Measurements from ENCODE around the gene TRIOBP. TPM values are rescaled to one million over a fixed set of nuclear protein-coding genes. Genes with fewer than 3 reads are reported as not detected.

TRIOBP gene
- total and polyA plus RNA-seq, 2 of the 13 experiments (the other 11 are each of a cell fraction or from before 2014, with no cell fraction given), result 6.1 to 15.4 TPM

- TF ChIP-seq ZNF260 (CRISPR knock-in tag; IDR thresholded peaks at IDR 0.05; ENCODE audit: borderline replicate concordance, low read depth) (no peak), NPAS2 (CRISPR knock-in tag; IDR thresholded peaks at IDR 0.05; ENCODE audit: borderline replicate concordance) (no peak), ZNF740 (CRISPR knock-in tag; IDR thresholded peaks at IDR 0.05) (no peak), ZNF484 (CRISPR knock-in tag; IDR thresholded peaks at IDR 0.05; ENCODE audit: borderline replicate concordance, low read depth) (0 out of 2 replicates have a peak, but pooled peaks have one; percentile 55), ZSCAN12 (CRISPR knock-in tag; IDR thresholded peaks at IDR 0.05) (peak; percentile 88; the same call in 1 of the 2 replicates), ZNF724P (CRISPR knock-in tag; IDR thresholded peaks at IDR 0.05; ENCODE audit: borderline replicate concordance) (peak; percentile 47; the same call in 1 of the 2 replicates), THAP9 (CRISPR knock-in tag; IDR thresholded peaks at IDR 0.05; ENCODE audit: borderline replicate concordance) (peak; percentile 50; the same call in 1 of the 2 replicates), FOXC1 (CRISPR knock-in tag; IDR thresholded peaks at IDR 0.05; ENCODE audit: borderline replicate concordance) (peak; percentile 80; the same call in 1 of the 2 replicates), JUNB (CRISPR knock-in tag; IDR thresholded peaks at IDR 0.05; ENCODE audit: borderline replicate concordance) (no peak), ZNF782 (CRISPR knock-in tag; IDR thresholded peaks at IDR 0.05; ENCODE audit: borderline replicate concordance) (peak; percentile 25; the same call in 1 of the 2 replicates), IKZF4 (CRISPR knock-in tag; IDR thresholded peaks at IDR 0.05; ENCODE audit: borderline replicate concordance, low read depth, not compliant biosample characterization) (peak; percentile 85), PRDM10 (CRISPR knock-in tag; IDR thresholded peaks at IDR 0.05; ENCODE audit: low read depth) (peak; percentile 47), AKAP8 (CRISPR knock-in tag; IDR thresholded peaks at IDR 0.05) (peak; percentile 66), RBM22 (optimal IDR thresholded peaks at IDR 0.05; ENCODE audit: low read length) (peak; percentile 73)
- TF ChIP-seq, protein P1, sequence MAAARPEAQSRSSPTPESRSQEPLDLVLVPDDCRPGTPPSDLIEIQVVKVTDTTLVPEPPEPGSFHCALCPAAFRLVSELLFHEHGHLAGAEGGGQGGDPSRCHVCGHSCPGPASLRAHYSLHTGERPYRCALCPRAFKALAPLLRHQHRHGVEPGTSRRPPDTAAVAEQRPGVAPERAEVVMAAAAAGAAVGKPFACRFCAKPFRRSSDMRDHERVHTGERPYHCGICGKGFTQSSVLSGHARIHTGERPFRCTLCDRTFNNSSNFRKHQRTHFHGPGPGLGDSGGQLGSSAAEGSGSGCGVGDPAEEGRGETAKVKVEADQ (CRISPR knock-in tag; IDR thresholded peaks at IDR 0.05; ENCODE audit: borderline replicate concordance), result no peak
- TF ChIP-seq, protein P2, sequence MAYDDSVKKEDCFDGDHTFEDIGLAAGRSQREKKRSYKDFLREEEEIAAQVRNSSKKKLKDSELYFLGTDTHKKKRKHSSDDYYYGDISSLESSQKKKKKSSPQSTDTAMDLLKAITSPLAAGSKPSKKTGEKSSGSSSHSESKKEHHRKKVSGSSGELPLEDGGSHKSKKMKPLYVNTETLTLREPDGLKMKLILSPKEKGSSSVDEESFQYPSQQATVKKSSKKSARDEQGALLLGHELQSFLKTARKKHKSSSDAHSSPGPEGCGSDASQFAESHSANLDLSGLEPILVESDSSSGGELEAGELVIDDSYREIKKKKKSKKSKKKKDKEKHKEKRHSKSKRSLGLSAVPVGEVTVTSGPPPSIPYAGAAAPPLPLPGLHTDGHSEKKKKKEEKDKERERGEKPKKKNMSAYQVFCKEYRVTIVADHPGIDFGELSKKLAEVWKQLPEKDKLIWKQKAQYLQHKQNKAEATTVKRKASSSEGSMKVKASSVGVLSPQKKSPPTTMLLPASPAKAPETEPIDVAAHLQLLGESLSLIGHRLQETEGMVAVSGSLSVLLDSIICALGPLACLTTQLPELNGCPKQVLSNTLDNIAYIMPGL (CRISPR knock-in tag; IDR thresholded peaks at IDR 0.05; ENCODE audit: borderline replicate concordance in 1 of 2, low read depth in 1 of 2), result peak; percentile 57 to 82; a peak in 3 of 4 replicates
These were observed 108.3 kb downstream of the TRIOBP start (continued) for GRCh38 chr22:37804881-37805809.
